Measurements from ENCODE around the gene DBN1.

DBN1 gene

DNA sequence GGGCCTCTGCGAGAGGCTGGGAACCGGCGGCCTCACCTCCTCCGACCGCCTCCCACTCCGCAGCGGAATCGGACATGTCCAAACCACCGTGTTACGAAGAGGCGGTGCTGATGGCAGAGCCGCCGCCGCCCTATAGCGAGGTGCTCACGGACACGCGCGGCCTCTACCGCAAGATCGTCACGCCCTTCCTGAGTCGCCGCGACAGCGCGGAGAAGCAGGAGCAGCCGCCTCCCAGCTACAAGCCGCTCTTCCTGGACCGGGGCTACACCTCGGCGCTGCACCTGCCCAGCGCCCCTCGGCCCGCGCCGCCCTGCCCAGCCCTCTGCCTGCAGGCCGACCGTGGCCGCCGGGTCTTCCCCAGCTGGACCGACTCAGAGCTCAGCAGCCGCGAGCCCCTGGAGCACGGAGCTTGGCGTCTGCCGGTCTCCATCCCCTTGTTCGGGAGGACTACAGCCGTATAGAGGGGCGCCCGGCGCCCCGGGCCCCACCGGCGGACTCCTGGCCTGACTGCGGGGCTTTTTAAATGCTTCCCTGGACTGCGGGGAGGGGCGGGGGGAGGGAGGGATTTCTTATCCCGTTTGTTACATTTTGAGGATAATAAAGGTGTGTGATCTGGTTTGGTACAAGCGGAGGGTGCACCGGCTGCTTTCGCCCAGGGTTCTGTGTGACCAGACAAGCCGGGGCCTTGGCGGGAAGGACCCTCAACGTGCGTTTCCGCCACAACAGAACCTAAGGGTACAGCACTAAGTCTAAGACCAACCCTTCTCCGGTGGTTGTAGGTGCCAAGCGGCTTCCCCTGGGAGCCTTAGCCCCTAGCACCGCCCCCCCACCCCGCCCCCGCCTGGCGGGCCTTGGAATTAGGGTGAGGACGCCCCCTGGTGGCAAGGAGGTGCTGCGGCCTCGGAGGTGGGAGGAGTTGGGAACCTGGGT, 17.5 kb downstream of the DBN1 start:
- DNase-seq: peak; percentile 94

DNA sequence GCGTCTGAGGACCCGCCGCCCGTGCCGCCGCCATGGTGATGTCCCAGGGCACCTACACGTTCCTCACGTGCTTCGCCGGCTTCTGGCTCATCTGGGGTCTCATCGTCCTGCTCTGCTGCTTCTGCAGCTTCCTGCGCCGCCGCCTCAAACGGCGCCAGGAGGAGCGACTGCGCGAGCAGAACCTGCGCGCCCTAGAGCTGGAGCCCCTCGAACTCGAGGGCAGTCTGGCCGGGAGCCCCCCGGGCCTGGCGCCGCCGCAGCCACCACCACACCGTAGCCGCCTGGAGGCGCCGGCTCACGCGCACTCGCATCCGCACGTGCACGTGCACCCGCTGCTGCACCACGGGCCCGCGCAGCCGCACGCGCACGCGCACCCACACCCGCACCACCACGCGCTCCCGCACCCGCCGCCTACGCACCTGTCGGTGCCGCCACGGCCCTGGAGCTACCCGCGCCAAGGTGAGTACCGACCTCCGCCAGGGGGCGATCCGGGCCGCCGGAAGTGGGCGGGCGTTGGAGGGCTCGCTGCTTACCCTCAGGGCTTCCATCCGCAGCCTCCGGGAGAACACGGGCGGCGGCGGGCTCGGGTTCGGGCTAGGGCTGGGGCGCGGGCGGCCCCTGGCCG, 18.3 kb downstream of the DBN1 start:
- peak; percentile 92 for DNase-seq

DNA sequence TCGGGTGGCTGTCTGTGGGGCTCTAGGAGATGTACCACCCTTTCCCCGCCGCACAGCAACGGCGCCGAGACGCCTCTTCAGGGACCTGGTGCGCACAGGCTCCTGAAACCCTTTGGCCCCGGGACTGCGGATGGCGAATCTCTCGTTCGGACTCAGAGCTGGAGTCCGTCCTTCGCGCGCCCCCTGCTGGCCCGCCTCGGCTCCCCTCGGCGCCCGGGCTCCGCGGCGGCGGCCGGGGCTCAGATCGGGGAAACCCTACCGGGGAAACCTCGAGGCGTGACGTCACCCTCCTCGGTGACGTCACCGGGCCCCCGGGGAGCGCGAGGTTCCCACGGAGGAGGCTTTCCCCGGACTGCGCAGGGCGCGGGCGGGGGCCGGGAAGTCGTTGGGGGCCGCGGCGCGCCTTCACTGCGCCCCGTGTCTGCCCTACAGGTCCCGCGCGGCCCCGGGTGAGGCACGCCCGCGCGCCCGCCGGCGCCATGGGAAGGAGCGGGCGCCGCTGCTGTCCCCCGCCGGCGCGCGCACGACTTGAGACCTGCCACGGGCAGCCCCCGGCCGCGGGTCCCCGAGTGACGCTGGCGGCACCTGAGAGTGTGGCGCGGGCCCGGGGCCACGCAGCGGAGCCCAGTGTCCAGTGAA, 18.9 kb downstream of the DBN1 start:
- peak; percentile 94 for DNase-seq

DNA sequence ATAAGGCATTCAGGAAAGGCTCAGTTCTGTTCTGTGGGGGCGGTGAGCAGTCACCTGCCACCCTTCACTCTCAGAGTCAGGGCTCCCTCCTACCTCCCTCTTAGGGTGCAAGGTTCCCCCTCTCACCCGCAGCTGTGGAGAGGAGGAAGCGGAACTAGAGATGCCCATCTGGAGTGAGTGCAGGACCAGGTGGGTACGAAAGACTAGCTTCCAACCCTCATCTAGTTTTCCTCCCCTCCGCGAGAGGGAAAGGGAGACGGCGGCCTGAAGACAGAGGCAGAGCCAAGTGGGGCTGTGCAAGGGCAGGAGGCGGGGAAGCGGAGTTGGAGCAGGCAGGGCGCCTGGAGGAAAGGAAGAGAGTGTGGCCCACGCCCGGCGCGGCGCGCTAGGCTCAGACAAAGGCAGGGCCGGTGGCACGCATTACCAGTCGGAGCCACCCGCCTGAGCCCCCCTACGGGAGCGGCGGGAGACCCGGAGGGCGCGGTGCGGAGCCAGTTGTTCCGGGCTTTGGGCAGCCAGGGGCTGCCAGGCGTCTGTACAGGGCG, 19.5 kb downstream of the DBN1 start:
- no peak for DNase-seq

DNA sequence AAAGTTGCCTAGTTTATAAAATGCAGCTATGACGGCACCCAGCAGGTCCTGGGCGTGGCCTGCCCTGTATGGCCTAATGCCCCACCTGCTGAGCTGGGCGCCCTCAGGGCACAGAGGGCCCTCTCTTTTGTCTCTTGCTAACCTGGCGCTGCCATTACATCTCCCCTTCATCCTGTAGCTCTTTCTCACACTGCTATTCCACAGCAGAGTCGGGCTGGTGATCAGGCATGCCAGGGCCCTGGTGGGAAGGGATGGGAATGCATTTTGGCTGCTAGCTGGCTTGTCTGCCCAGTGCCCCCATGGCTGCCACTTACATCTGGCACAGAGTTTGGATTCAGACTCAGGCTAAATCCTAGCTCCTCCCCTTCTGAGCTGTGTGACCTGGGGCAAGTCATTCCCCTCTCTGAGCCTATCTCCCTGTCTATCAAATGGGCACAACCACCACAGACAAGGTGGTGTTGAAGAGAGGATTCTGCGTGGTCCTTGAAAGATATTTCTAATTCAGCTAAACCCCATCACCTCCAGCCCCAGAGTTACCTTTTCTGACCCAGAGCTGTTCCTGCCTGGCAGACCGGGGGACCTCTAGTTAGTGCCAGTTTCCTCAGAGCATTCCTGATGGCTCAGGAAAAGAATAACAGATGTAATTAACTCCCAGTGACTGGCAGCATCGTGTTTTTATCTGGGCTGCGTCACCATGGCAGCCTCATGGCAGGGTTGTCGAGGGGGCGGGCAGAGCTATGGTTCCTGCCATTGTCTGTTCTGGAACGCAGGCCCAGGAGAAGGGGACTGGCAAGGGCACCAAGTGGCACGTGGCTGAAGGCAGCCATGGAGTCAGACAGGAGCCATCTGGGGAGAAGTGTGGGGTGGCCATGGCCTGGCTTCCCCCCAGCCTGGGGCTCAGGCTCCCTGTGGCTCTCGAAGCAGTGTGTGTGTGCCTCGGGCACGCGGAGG, 20.5 kb downstream of the DBN1 start:
- no peak for DNase-seq

DNA sequence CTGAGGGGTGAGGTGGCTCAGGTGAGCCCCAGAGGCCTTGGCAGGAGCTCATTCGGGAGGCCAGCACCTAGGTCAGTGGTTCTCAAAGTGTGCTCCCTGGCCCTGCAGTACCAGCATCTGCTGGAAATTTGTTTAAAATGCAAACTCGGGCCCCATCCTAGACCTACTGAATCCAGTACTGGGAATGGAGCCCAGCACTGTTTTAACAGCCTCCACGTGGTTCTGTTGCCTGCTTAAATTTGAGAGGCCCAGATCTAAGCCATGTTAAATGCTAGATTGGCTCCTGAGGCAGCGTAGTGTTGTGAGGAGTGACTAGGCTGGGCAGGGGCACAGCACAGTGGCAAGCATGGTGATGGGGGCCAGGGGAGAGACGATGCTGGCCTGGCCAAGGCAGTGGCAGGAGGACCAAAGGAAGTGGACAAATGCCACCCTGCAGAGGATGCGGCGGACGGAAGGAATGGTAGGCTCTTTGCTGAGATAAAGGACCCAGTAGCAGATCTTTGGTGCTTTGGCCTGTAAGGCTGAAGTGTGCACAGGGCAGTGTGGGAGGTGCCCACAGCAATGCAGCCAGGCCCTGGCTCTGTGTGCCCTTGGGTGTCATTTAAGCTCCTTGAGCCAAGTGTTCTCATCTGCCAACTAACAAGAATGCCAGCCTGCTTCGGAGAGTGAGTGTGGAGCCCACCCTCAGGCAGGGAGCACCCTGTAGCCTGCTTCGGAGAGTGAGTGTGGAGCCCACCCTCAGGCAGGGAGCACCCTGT, 22.6 kb downstream of the DBN1 start:
- DNase-seq: no peak

DNA sequence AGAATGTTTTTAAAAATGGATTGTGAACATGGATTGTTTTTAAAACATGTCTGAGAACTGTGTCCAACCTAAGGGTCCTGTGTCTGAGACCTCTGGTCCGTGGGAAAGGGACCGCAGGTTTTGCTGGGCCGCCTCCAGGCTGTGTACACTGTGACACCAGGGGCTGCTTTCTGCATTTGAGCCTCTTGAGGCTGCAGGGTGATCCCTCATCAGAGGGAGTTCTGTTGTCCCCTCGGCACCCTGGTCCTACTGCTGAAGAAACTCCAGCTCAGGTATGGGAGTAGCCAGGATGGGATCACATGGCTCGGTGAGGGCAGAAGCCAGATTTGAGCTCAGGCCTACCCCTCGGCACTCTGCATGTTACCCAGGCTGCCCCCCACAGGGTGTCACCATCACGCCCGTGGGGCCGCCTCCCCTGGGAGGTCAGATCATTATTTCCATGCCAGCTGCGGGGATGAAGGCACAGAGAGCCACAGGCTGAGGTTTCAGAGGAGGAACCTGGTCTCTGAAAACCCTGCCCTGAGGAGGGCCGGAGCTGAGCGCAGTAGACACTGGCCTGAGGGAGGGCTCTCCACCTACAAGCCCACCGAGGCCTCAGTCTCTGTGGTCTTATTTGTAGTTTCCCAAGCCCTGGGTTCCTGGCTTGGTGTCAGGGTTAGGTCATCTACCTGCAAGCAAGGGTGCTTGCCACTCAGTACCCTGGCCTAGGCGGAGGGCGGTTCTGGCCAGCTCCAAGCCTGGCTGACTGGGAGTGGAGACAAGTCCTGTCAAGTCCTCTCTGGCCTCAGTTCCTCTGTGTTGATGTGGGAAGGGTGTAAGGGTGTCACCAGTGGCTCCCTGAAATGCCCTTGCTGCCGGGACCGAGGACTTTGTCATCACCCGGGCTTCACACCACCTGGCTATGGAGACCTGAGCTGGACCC, 24.0 kb downstream of the DBN1 start:
- DNase-seq: no peak

DNA sequence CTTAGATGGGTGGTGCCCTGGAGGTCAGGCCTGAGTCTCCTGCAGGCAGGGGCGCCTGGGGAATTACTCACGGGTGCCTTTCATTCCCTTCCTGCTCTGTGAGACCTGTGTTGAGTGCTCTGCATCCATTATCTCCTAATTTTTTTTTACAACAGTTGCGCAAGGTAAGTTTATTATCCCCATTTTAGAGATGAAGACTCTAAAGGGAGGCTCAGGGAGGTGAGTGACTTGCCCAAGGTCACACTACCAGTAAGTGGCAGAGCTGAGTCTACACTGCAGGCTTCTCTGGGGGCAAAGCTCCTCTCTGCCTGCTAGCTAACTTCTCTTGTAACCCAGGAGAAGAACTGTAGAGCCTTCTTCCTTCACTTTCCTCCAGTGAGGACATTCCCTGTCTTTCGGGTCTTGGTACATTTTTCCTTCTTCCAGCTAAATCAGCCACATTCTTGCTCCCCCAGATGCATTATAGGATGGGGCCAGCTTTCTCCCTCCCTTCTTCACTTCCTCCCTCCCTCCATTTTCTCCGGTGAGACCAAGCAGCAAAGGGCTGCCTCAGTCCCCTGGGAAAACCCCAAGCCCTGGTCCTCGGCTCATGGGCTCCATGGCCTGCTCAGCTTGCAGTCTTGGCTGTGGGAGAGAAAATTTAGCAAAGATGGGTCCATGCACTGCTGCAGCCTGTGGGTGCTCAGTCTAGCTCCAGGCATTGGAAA, 25.0 kb downstream of the DBN1 start:
- DNase-seq: no peak

DNA sequence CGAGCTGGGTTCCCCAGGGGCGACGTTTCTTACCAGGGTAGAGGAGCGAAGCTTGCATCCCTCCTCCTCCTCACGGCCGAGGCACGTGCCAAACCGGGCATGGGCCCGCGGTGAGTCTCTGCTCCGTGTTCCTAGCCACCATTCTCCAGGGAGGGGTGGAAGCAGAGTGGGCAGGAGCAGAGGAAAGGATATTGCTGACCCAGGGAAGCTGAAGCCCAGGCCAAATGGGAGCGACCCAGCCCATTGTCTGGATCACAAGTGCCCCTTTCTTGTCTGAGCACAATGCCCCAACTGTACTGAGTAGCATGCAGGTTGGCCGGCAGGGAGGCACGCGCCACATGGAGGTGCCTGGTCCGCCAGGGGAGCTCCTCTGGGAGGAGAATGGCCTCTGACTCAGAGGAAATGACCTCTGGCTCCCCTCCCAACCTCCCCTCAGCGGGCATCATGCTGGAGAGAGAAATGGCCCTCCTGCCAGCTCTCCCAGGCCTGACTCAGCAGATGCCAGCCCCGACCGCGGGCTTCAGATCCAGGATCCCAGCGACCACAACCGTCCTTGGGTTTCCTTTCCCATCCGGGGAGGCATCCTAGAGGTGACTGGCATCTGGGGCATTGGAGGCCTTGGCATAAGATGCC, 25.7 kb downstream of the DBN1 start:
- no peak for DNase-seq

DNA sequence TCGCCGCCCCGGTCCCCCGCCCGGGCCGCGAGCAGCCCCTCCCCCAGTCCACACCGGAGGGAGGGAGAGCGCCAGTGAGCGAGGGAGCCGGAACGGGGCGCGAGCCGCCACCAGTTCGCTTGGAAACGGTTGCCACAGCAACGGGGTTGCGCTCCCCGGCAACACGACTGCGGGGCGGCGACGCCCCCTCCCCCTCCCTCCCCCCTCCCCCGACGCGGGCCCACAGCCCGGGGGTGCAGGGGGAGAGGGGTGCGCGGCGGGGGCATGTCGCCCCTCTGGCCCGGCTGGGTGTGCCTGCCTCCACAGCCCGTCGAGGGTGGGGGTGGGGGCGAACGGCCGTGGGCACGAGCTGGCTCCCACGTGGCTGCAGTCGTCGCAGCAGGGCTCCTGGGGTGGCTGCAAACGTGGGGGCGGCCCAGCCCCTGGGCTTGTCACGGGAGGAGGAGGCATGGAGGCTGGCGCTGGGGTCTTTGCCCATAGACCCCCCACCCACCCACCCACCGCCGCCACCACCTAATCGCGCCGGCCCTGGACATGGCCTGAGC, 26.3 kb downstream of the DBN1 start:
- DNase-seq: peak; percentile 71

DNA sequence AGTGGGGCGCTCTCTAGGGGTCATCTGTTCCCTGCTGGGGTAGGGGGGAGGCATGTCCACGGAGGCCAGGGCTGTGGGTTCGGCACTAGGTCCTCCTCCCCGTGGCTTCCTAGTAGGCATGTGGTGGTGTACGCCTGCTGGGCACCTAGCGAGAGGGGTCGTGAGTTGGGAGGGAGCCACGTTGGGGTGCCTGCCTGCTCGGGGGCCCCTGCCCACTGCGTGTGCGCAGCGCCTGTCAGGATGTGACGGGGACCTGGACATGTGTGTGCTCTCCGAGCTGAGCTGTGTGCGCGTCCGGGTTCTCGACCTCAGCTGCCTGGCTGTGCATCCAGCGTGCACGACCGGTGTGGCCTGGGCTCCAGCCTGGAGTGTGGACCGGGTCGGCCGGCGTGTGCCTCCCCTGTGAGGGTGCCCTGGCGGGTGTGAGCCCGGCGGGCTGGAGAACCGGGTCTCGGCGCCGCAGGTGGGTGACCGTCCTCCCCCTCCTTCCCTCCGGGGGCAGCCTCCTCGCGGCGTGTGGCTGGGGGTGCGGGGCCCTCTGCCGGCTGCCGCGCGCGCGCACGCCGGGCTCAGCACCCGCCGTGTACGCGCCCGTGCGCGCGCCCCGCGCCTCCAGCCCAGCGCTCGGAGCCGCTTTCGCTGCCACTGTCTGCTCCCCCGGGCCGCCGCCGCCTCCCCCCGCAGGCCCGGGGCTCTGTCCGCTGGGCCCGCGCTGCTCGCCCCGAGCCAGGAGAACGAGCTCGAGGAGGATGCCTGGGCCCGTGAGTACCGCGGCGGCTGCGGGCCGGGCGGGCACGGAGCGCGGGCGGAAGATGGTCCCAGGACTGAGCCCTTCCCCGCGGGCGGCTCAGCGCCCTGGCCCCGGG, 27.0 kb downstream of the DBN1 start, which contains the start of gene PRR7:
Gene PRR7, plus strand, starts transcription at position 615 of the 866 bp plus-strand sequence. CDS start 8,254 bp downstream, outside the sequence.
- peak; percentile 75 for DNase-seq

DNA sequence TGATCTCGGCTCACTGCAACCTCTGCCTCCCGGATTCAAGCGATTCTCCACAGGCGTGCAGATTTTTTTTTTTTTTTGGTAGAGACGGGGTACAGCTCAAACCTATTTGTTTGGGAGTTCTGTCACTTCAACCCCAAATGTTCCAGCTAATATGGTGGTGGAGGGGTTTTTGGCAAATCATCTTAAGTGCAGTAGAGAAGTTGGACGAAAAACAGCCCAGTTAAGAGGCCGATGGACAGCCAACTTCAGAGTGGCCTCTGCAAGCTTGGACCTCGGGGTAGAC, 27.6 kb downstream of the DBN1 start:
- DNase-seq: no peak

DNA sequence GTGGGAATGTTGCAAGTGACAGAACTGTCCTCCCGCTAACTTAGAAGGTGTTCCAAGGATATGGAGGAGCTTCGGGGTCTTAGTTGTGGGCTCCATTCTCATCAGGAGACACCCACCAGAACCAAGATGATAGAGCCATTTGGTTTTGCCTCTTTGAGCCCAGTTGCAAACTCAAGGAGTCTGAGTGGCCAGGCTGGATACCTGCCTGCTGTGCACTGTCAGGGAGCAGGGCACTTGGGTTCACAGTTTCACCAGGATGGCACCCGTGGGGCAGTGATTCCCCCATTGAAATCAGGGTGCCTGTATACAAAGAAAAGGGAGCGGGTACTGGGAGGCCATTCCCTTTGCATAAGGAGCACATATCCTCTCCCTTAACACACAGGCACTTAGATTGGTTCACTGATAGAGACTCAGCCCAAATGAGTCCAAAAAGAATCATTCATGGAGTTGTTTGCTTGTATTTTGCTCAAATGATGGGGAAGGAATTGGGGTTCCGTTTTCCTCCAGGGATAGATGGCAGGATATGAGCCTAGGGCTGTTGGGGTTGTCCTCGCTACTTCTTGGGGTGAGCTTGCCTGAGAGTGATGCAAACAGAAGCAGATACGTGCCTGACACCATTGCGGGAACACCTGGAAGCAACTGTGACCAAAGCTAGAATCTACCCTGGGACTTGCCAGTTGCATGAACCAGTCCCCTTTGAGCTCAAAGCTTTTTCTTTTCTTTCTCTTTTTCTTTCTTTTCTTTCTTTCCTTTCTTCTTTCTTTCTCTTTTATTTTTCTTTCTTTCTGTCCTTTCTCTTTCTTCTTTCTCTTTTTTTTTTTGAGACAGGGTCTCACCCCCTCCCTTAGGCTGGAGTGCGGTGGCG, 28.1 kb downstream of the DBN1 start:
- DNase-seq: no peak

DNA sequence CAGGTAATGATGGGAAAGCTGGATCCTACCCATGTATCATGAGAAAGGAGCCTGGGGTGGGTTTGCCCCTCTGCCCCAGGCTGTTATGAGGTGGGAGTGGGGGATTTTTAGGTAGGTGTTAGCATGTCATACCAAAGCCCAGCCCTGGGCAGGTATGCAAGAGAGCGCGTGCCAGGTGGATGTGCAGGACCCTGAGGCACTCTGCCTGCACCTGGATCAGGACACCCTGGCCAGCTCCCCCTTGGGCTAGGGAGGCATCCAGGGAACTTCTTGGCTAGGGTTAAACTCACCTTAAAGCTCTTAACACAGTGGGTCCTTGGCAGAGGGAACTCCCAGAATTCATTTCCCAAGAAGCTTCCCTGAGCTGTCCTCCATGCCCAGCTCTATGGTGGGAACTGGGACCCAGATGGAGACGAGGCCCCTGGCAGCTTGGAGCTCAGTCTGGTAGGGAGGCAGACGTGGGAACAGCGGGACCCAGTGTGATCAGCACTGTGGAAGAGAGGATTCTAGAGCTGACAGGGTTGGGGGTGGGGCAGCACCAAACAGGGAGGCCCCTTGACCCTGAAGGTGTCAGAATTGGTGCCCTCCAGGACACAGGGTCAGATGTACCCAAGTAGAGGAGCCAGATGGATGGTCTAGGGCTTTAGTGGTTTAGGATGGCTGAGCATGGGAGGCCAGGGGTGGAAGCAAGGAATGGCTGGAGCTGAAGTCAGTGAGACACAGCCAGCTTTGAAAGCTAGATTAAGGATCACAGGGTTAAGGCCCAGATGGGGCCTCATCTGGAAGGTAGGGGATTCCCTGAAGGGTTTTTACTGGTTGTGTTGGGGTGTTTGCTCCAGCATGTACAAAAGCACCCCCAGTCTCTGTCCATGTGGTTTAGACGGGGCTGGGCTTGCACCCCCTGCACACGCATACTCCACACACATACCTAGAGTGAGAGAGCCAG, 29.1 kb downstream of the DBN1 start:
- DNase-seq: no peak

DNA sequence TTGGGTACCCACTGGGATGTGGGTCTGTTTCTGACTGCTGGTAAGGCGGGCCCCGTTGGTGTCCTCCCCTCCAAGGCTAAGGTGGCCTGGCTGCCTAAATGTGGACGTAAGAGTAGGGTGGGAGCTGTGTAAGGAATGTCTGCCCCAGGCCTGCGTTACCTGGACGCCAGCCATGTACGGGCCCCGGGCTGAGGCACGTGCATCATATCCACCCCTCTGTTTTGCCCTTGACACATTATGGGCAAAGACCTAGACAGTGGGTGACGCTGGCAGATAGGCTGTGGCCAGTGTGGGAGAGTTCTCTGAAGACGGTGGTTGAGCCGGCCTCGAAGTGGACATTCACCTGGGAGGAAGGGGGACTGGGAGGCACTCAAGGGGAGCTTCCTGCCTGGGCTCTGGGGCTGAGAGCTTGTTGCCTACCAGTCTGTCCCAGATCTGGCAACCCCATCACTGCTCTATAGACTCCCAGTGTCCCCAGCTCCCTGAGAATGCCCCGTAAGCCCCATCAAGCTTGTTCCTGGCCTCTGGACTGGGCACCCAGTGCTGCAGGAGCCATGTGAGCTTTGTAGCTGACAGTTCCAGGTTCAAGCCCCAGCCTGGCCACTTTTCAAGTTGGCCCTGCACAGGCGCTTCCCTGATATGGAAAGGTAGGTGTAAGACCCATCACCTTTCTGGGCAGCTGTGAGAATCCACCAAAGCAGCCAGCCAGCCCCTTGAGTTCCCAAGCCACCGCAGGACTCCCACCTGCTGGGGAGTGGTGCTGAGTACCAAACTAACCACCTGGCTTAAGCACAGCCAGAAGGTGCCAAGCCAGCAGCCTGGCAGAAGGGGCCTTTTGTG, 30.1 kb downstream of the DBN1 start:
- DNase-seq: no peak

All from activated naive CD4-positive, alpha-beta T cell treated with Interleukin-2 at 50 U/mL for 16 hours (primary cell).